Measurements from ENCODE around the gene SULT2B1. TPM values are rescaled to one million over a fixed set of nuclear protein-coding genes. Genes with fewer than 3 reads are reported as not detected.

SULT2B1 gene
- total and polyA plus RNA-seq, 2 donors (not counting 1 experiment from before 2014, with no cell fraction given), result 0.10 to 0.33 TPM

DNA sequence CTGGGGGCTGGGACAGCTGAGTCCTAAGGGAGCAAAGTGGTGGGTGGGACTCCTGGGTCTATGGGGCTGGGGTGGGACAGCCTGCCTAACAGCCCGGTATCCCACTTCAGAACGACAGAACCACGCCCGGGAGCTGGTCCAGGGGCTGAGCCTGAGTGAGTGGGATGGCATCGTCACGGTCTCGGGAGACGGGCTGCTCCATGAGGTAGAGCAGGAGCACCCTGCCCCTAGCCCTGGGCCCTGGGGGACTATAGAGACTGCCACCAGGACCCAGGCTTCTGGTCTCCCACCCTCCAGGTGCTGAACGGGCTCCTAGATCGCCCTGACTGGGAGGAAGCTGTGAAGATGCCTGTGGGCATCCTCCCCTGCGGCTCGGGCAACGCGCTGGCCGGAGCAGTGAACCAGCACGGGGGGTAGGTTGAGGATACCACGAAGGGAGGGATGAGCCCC, 75.9 kb downstream of the SULT2B1 start:
- H3K79me2 ChIP-seq (ENCODE audit: control insufficient read depth, insufficient read depth, low read length), result no peaks in the 10 kb centered on the region
- no peak overlapping the region for H3K4me3 ChIP-seq (replicated peaks in 1 of 4; ENCODE audit: control extremely low read depth in 1 of 4, insufficient read depth in 1 of 4, low read depth in 3 of 4, low read length in 4 of 4)
- no peaks in the 10 kb centered on the region for H4K20me1 ChIP-seq (ENCODE audit: control insufficient read depth, extremely low read depth, insufficient read depth, low read length)
- H3K9me3 ChIP-seq (ENCODE audit: control insufficient read depth, insufficient read depth, low read depth, low read length), result no peaks in the 10 kb centered on the region
- H3K4me2 ChIP-seq (ENCODE audit: extremely low read depth, insufficient read depth, low read length), result no peak overlapping the region
- H3K27ac ChIP-seq (ENCODE audit: insufficient read depth, low read length), result no peak overlapping the region
- H2AFZ ChIP-seq (ENCODE audit: low read length), result no peak overlapping the region
- no peaks in the 10 kb centered on the region for H3K27me3 ChIP-seq (ENCODE audit: control insufficient read depth, insufficient read depth, low read length)
- peaks cover 20% of the 10 kb centered on the region for H3K4me1 ChIP-seq (ENCODE audit: control insufficient read depth, extremely low read depth, insufficient read depth, low read length)
- no peak for TF ChIP-seq EZH2 (IDR thresholded peaks at IDR 0.05; ENCODE audit: low read length, missing control alignments)
- TF ChIP-seq, protein P1, sequence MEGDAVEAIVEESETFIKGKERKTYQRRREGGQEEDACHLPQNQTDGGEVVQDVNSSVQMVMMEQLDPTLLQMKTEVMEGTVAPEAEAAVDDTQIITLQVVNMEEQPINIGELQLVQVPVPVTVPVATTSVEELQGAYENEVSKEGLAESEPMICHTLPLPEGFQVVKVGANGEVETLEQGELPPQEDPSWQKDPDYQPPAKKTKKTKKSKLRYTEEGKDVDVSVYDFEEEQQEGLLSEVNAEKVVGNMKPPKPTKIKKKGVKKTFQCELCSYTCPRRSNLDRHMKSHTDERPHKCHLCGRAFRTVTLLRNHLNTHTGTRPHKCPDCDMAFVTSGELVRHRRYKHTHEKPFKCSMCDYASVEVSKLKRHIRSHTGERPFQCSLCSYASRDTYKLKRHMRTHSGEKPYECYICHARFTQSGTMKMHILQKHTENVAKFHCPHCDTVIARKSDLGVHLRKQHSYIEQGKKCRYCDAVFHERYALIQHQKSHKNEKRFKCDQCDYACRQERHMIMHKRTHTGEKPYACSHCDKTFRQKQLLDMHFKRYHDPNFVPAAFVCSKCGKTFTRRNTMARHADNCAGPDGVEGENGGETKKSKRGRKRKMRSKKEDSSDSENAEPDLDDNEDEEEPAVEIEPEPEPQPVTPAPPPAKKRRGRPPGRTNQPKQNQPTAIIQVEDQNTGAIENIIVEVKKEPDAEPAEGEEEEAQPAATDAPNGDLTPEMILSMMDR (conservative IDR thresholded peaks at IDR 0.05 in 1 of 2, IDR thresholded peaks at IDR 0.05 in 1 of 2; ENCODE audit: low read depth in 1 of 2, low read length in 2 of 2), result no peak
- no peak overlapping the region for H3K9ac ChIP-seq (ENCODE audit: insufficient read depth, low read length)
- H3K36me3 ChIP-seq (ENCODE audit: control insufficient read depth, insufficient read depth, low read length), result peaks cover 4% of the 10 kb centered on the region
- DNase-seq (ENCODE audit: low read depth in 2 of 2), result no peak

DNA sequence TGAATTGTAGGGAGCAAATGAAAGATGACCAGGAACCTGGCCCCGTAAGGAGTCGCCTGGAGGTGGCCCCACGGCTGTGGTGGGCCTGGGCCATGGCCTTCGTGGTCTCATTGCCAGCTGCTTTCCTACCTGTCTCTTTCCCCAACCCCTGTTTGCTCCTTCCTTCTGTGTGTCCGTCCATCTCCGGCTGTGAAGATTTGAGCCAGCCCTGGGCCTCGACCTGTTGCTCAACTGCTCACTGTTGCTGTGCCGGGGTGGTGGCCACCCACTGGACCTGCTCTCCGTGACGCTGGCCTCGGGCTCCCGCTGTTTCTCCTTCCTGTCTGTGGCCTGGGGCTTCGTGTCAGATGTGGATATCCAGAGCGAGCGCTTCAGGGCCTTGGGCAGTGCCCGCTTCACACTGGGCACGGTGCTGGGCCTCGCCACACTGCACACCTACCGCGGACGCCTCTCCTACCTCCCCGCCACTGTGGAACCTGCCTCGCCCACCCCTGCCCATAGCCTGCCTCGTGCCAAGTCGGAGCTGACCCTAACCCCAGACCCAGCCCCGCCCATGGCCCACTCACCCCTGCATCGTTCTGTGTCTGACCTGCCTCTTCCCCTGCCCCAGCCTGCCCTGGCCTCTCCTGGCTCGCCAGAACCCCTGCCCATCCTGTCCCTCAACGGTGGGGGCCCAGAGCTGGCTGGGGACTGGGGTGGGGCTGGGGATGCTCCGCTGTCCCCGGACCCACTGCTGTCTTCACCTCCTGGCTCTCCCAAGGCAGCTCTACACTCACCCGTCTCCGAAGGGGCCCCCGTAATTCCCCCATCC, 76.7 kb downstream of the SULT2B1 start:
- Histone ChIP-seq H3K27me3 (ENCODE audit: control insufficient read depth, insufficient read depth, low read length) (no peaks in the 10 kb centered on the region), H3K4me2 (ENCODE audit: extremely low read depth, insufficient read depth, low read length) (no peak overlapping the region), H3K9me3 (ENCODE audit: control insufficient read depth, insufficient read depth, low read depth, low read length) (no peaks in the 10 kb centered on the region), H3K9ac (ENCODE audit: insufficient read depth, low read length) (no peak overlapping the region), H3K79me2 (ENCODE audit: control insufficient read depth, insufficient read depth, low read length) (no peaks in the 10 kb centered on the region), H4K20me1 (ENCODE audit: control insufficient read depth, extremely low read depth, insufficient read depth, low read length) (no peaks in the 10 kb centered on the region), H3K4me1 (ENCODE audit: control insufficient read depth, extremely low read depth, insufficient read depth, low read length) (peaks cover 21% of the 10 kb centered on the region), H3K4me3 (replicated peaks in 1 of 4; ENCODE audit: control extremely low read depth in 1 of 4, insufficient read depth in 1 of 4, low read depth in 3 of 4, low read length in 4 of 4) (no peak overlapping the region), H3K36me3 (ENCODE audit: control insufficient read depth, insufficient read depth, low read length) (peaks cover 4% of the 10 kb centered on the region), H3K27ac (ENCODE audit: insufficient read depth, low read length) (no peak overlapping the region), H2AFZ (ENCODE audit: low read length) (no peak overlapping the region)
- DNase-seq (ENCODE audit: low read depth in 2 of 2), result no peak
- TF ChIP-seq, protein P1 (conservative IDR thresholded peaks at IDR 0.05 in 1 of 2, IDR thresholded peaks at IDR 0.05 in 1 of 2; ENCODE audit: low read depth in 1 of 2, low read length in 2 of 2), result no peak
- no peak for TF ChIP-seq EZH2 (IDR thresholded peaks at IDR 0.05; ENCODE audit: low read length, missing control alignments)

DNA sequence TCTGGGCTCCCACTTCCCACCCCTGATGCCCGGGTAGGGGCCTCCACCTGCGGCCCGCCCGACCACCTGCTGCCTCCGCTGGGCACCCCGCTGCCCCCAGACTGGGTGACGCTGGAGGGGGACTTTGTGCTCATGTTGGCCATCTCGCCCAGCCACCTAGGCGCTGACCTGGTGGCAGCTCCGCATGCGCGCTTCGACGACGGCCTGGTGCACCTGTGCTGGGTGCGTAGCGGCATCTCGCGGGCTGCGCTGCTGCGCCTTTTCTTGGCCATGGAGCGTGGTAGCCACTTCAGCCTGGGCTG, 77.3 kb downstream of the SULT2B1 start:
- Histone ChIP-seq H2AFZ (ENCODE audit: low read length) (no peak overlapping the region), H3K4me2 (ENCODE audit: extremely low read depth, insufficient read depth, low read length) (no peak overlapping the region), H3K36me3 (ENCODE audit: control insufficient read depth, insufficient read depth, low read length) (peaks cover 4% of the 10 kb centered on the region), H3K27ac (ENCODE audit: insufficient read depth, low read length) (no peak overlapping the region), H3K4me3 (replicated peaks in 1 of 4; ENCODE audit: control extremely low read depth in 1 of 4, insufficient read depth in 1 of 4, low read depth in 3 of 4, low read length in 4 of 4) (no peak overlapping the region), H3K9ac (ENCODE audit: insufficient read depth, low read length) (no peak overlapping the region), H3K79me2 (ENCODE audit: control insufficient read depth, insufficient read depth, low read length) (no peaks in the 10 kb centered on the region), H3K27me3 (ENCODE audit: control insufficient read depth, insufficient read depth, low read length) (no peaks in the 10 kb centered on the region), H4K20me1 (ENCODE audit: control insufficient read depth, extremely low read depth, insufficient read depth, low read length) (no peaks in the 10 kb centered on the region), H3K4me1 (ENCODE audit: control insufficient read depth, extremely low read depth, insufficient read depth, low read length) (peaks cover 25% of the 10 kb centered on the region), H3K9me3 (ENCODE audit: control insufficient read depth, insufficient read depth, low read depth, low read length) (no peaks in the 10 kb centered on the region)
- TF ChIP-seq, protein P1 (conservative IDR thresholded peaks at IDR 0.05 in 1 of 2, IDR thresholded peaks at IDR 0.05 in 1 of 2; ENCODE audit: low read depth in 1 of 2, low read length in 2 of 2), result no peak
- no peak for TF ChIP-seq EZH2 (IDR thresholded peaks at IDR 0.05; ENCODE audit: low read length, missing control alignments)
- DNase-seq (ENCODE audit: low read depth in 2 of 2), result no peak

Data from fibroblast of lung (primary cell).